Loucy (cell line): ENCODE measurements around the gene THAP4.

Experiments
- EZH2phosphoT487 ChIP-seq: fragments of 200-600 bp; IDR thresholded peaks from 2 replicates; pipeline ENCODE4 v1.6.1; 2018; ENCODE audit warnings: antibody characterized with exemption, mild to moderate bottlenecking, moderate library complexity, borderline replicate concordance
- TF ChIP-seq, protein P1 (sequence below): fragments of 200-600 bp; sonication (generic); conservative IDR thresholded peaks from 2 replicates; pipeline ENCODE4 v1.5.1; 2014; ENCODE audit warnings: mild to moderate bottlenecking, antibody characterized with exemption, low read length

DNA sequence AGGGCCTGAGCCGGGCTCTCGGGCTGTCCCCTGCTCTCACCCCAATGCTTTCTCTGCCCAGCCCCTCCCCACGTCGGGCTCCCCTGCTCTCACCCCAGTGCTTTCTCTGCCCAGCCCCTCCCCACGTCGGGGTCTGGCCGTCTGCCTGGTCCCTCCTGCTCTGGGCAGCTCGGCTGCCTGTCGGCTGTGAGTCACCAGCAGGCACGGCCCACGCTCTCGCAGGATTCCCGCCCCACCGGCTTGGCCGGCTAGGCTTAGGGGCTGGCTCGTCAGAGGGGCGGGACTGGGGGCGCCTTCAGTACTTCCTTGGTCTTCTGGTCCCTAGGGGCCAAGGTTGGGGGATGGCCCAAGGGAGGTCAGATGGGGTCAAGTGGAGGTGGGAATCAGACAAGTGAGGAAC lies 75.1 kb downstream of the THAP4 start:
- TF ChIP-seq, protein P1, sequence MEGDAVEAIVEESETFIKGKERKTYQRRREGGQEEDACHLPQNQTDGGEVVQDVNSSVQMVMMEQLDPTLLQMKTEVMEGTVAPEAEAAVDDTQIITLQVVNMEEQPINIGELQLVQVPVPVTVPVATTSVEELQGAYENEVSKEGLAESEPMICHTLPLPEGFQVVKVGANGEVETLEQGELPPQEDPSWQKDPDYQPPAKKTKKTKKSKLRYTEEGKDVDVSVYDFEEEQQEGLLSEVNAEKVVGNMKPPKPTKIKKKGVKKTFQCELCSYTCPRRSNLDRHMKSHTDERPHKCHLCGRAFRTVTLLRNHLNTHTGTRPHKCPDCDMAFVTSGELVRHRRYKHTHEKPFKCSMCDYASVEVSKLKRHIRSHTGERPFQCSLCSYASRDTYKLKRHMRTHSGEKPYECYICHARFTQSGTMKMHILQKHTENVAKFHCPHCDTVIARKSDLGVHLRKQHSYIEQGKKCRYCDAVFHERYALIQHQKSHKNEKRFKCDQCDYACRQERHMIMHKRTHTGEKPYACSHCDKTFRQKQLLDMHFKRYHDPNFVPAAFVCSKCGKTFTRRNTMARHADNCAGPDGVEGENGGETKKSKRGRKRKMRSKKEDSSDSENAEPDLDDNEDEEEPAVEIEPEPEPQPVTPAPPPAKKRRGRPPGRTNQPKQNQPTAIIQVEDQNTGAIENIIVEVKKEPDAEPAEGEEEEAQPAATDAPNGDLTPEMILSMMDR, result no peak
- TF ChIP-seq EZH2phosphoT487, result no peak
